Tibial artery (tissue), 4 donors: ENCODE data around the gene CAPN15.

Experiments
- DNase-seq, 2 donors: peaks; one replicate each; pipeline ENCODE4 v3.0.0-alpha.2; 2019
- H3K27ac ChIP-seq, 2 donors: fragments of 200-600 bp; sonication (generic) in 1 of 2; 1 replicate in 1 of 2; 2 replicates in 1 of 2; pipeline ENCODE4 v1.5.1; 2018 to 2019; ENCODE audit warnings: mild to moderate bottlenecking in 1 of 2
- H3K27me3 ChIP-seq, 2 donors: fragments of 200-600 bp; sonication (generic) in 1 of 2; one replicate each; pipeline versions ENCODE4 v1.5.1 to v1.6.0; 2016 to 2019
- H3K36me3 ChIP-seq, 3 donors: fragments of 200-600 bp; sonication (generic) in 2 of 3; one replicate each; pipeline ENCODE4 v1.5.1; 2016 to 2019; ENCODE audit warnings: mild to moderate bottlenecking in 2 of 3
- H3K4me1 ChIP-seq, 4 donors: fragments of 200-600 bp; sonication (generic) in 2 of 4; 1 replicate in 3 of 4; 2 replicates in 1 of 4; pipeline ENCODE4 v1.5.1; 2016 to 2019
- H3K4me3 ChIP-seq, 2 donors: fragments of 200-600 bp; sonication (generic) in 1 of 2; 1 replicate in 1 of 2; 2 replicates in 1 of 2; pipeline ENCODE4 v1.5.1; 2018 to 2019; ENCODE audit warnings: mild to moderate bottlenecking in 2 of 2
- H3K9me3 ChIP-seq, 3 donors: fragments of 200-600 bp; sonication (generic) in 1 of 3; one replicate each; pipeline ENCODE4 v1.5.1; 2016 to 2019
- intact Hi-C: fragments of 100-400 bp; cut with DNase I; formaldehyde crosslinking; loops from one replicate; pipeline ENCODE4 v1.15.0; 2023; ENCODE audit warnings: low total_unique reads
- TF ChIP-seq, protein P1 (sequence below), 2 experiments: fragments of 200-600 bp in 1 of 2; fragments of 450-650 bp in 1 of 2; IDR thresholded peaks; one replicate each; pipeline ENCODE4 v1.5.1; 2017 to 2019; ENCODE audit warnings: antibody characterized with exemption in 2 of 2, mild to moderate bottlenecking in 1 of 2, moderate library complexity in 1 of 2

The CAPN15 gene

DNA sequence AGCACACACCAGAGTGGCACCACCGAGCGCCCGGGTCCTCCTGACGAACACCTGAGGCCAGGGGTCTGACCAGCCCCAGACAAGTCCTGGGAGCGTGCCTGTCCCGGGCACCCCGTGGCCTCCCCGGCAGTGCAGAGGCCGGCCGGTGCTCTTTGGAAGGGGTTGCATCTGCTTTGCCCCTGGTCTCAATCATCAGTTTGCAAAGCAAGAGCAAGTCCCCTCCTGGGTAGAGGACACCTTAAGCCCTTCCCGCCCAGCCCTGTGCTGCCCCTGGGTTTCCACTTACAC, 11.6 kb upstream of the CAPN15 start:
- no peaks in the 10 kb centered on the region for H3K4me1 ChIP-seq
- H3K36me3 ChIP-seq: peaks cover 27 to 90% (median 44%) of the 10 kb centered on the region in 3 donors
- TF ChIP-seq, protein P1, sequence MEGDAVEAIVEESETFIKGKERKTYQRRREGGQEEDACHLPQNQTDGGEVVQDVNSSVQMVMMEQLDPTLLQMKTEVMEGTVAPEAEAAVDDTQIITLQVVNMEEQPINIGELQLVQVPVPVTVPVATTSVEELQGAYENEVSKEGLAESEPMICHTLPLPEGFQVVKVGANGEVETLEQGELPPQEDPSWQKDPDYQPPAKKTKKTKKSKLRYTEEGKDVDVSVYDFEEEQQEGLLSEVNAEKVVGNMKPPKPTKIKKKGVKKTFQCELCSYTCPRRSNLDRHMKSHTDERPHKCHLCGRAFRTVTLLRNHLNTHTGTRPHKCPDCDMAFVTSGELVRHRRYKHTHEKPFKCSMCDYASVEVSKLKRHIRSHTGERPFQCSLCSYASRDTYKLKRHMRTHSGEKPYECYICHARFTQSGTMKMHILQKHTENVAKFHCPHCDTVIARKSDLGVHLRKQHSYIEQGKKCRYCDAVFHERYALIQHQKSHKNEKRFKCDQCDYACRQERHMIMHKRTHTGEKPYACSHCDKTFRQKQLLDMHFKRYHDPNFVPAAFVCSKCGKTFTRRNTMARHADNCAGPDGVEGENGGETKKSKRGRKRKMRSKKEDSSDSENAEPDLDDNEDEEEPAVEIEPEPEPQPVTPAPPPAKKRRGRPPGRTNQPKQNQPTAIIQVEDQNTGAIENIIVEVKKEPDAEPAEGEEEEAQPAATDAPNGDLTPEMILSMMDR (IDR thresholded peaks at IDR 0.05): no peak

DNA sequence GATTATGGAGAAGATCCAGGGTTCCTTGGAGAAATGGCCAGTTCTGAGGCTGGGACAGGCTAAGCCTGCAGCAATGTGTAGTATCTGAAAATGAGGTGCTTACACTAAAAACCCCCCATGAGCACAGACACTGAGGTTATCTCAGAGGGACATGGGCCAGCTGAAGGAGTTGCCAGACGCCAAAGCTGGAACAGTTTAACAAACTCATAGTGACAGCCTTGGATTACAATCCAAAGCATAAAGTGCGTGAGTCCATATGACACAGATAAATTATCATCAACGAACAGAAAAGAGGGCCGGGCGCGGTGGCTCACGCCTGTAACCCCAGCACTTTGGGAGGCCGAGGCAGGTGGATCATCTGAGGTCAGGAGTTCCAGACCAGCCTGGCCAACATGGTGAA, 11.2 kb upstream of the CAPN15 start:
- peaks cover 27 to 90% (median 46%) of the 10 kb centered on the region in 3 donors for H3K36me3 ChIP-seq
- no peaks in the 10 kb centered on the region for H3K9me3 ChIP-seq
- TF ChIP-seq, protein P1 (IDR thresholded peaks at IDR 0.05): no peak
- no peaks in the 10 kb centered on the region for H3K27me3 ChIP-seq
- DNase-seq: no peak
- no peaks in the 10 kb centered on the region for H3K4me1 ChIP-seq
- no peak overlapping the region for H3K4me3 ChIP-seq
- intact Hi-C loops: no loop called here
- H3K27ac ChIP-seq: no peak overlapping the region

More for the DNA sequence above, 11.6 kb upstream of the CAPN15 start:
- no peaks in the 10 kb centered on the region for H3K9me3 ChIP-seq
- H3K27me3 ChIP-seq: no peaks in the 10 kb centered on the region
- H3K27ac ChIP-seq: no peak overlapping the region
- no peak overlapping the region for H3K4me3 ChIP-seq
- DNase-seq: no peak
- intact Hi-C loops: no loop called here

DNA sequence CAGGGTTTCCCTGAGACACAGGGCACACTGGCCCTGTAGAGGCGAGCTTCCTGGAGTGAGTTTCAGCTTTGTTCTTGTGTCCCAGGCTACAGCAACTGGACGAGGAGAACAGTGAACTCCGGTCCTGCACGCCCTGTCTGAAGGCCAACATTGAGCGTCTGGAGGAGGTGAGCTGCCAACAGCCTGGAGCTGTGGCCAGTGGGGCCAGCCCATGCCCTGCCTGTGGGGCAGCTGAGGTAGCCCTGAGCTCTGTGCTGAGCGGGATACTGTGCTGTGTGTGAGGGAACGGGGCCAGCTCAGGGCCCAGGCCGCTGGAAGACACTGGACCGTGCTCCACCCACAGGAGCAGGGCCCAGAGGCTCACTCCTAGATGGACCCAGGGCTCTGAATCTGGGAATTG, 8.7 kb upstream of the CAPN15 start:
- Histone ChIP-seq H3K27me3 (no peaks in the 10 kb centered on the region), H3K27ac (no peak overlapping the region), H3K4me1 (peaks cover 0 to under 1% (median 0%) of the 10 kb centered on the region in 4 donors), H3K36me3 (peaks cover 27 to 74% (median 39%) of the 10 kb centered on the region in 3 donors), H3K4me3 (no peak overlapping the region), H3K9me3 (no peaks in the 10 kb centered on the region)
- intact Hi-C loops: no loop called here
- no peak for DNase-seq
- TF ChIP-seq, protein P1 (IDR thresholded peaks at IDR 0.05): no peak

DNA sequence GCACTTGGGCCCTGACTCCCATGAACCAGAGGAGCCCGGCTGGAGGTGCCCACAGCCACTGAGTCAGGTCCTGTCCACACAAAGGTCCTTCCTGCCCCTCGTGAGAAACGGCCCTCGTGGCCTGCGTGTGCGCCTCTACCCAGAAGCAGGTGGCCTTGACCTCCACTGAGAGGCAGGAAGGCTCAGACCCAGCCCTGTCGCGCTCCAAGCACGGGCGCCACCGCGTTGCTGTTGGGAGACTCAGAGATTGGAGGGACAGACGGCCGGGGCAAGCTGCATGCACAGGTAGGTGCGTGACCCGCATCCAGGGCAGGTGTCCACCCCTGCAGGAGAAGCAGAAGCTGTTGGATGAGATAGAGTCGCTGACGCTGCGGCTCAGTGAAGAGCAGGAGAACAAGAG, 8.1 kb upstream of the CAPN15 start:
- no peaks in the 10 kb centered on the region for H3K9me3 ChIP-seq
- H3K4me1 ChIP-seq: peaks cover 0 to 6% (median 0%) of the 10 kb centered on the region in 4 donors
- no peak for DNase-seq
- peaks cover 27 to 69% (median 39%) of the 10 kb centered on the region in 3 donors for H3K36me3 ChIP-seq
- intact Hi-C loops: no loop called here
- no peak overlapping the region for H3K4me3 ChIP-seq
- H3K27me3 ChIP-seq: no peaks in the 10 kb centered on the region
- TF ChIP-seq, protein P1 (IDR thresholded peaks at IDR 0.05): no peak
- no peak overlapping the region for H3K27ac ChIP-seq

DNA sequence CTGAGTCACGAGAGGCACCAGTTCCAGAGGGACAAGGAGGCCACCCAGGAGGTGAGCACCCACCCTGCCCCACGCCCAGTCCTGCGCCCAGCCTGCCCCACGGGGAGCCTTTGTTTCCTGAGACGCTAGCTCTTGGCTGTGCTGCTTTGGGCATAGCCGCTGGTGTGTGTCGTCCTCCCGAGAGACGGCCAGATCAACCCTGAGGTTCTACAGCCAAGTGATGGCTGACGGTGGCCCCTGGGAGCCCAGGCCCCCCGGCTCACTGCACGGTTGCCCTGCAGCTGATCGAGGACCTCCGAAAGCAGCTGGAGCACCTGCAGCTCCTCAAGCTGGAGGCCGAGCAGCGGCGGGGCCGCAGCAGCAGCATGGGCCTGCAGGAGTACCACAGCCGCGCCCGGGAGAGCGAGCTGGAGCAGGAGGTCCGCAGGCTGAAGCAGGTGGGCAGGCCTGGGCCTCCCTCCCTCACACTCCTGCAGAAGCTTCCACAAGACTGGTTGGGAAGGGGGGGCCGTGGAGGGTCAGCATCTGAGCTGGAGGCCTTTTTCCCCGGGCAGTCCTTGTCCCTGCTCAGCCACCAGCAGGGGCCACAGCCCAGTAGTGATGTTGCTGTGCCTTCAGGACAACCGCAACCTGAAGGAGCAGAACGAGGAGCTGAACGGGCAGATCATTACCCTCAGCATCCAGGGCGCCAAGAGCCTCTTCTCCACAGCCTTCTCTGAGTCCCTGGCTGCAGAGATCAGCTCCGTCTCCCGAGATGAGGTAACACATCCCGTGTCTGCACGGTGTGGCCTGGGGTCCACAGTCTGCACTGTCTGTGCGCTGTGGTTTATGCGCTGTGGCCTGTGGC, 7.4 kb upstream of the CAPN15 start:
- H3K4me1 ChIP-seq: peaks cover 0 to 13% (median 3%) of the 10 kb centered on the region in 4 donors
- DNase-seq: no peak
- H3K4me3 ChIP-seq: no peak overlapping the region
- H3K27me3 ChIP-seq: no peaks in the 10 kb centered on the region
- intact Hi-C loops: no loop called here
- no peak overlapping the region for H3K27ac ChIP-seq
- H3K9me3 ChIP-seq: no peaks in the 10 kb centered on the region
- TF ChIP-seq, protein P1 (IDR thresholded peaks at IDR 0.05): no peak
- H3K36me3 ChIP-seq: peaks cover 27 to 65% (median 39%) of the 10 kb centered on the region in 3 donors
